Ishikawa (cell line): ENCODE measurements around the gene EXOC3L2.

ENCODE experiments used
- CEBPB ChIP-seq: IDR thresholded peaks from 2 replicates; pipeline ENCODE4 v1.6.1; 2012
- CREB1 ChIP-seq: IDR thresholded peaks from 2 replicates; pipeline ENCODE4 v1.6.1; 2012; ENCODE audit warnings: low read depth
- EGR1 ChIP-seq: IDR thresholded peaks from 2 replicates; pipeline ENCODE4 v1.6.1; 2012
- EP300 ChIP-seq: IDR thresholded peaks from 2 replicates; pipeline ENCODE4 v1.6.1; 2012; ENCODE audit warnings: borderline replicate concordance
- FOXM1 ChIP-seq: IDR thresholded peaks from 2 replicates; pipeline ENCODE4 v1.6.1; 2012; ENCODE audit warnings: low read depth, borderline replicate concordance
- NFIC ChIP-seq: IDR thresholded peaks from 2 replicates; pipeline ENCODE4 v1.6.1; 2012
- RAD21 ChIP-seq: IDR thresholded peaks from 2 replicates; pipeline ENCODE4 v1.6.1; 2012; ENCODE audit warnings: low read depth
- TAF1 ChIP-seq: IDR thresholded peaks from 2 replicates; pipeline ENCODE4 v1.6.1; 2012; ENCODE audit warnings: low read depth, mild to moderate bottlenecking
- TCF12 ChIP-seq: IDR thresholded peaks from 2 replicates; pipeline ENCODE4 v1.6.1; 2012; ENCODE audit warnings: low read depth
- TEAD4 ChIP-seq: IDR thresholded peaks from 2 replicates; pipeline ENCODE4 v1.6.1; 2012
- YY1 ChIP-seq: IDR thresholded peaks from 2 replicates; pipeline ENCODE4 v1.6.1; 2012; ENCODE audit warnings: low read depth
- ZBTB7A ChIP-seq: IDR thresholded peaks from 2 replicates; pipeline ENCODE4 v1.6.1; 2012; ENCODE audit warnings: low read depth
- TF ChIP-seq, protein P1 (sequence below): IDR thresholded peaks from 2 replicates; pipeline ENCODE4 v1.6.1; 2012; ENCODE audit warnings: low read depth, mild to moderate bottlenecking
- TF ChIP-seq, protein P2 (sequence below): IDR thresholded peaks from 2 replicates; pipeline ENCODE4 v1.6.1; 2012
- TF ChIP-seq, protein P3 (sequence below): IDR thresholded peaks from 2 replicates; pipeline ENCODE4 v1.6.1; 2012

EXOC3L2 gene

DNA sequence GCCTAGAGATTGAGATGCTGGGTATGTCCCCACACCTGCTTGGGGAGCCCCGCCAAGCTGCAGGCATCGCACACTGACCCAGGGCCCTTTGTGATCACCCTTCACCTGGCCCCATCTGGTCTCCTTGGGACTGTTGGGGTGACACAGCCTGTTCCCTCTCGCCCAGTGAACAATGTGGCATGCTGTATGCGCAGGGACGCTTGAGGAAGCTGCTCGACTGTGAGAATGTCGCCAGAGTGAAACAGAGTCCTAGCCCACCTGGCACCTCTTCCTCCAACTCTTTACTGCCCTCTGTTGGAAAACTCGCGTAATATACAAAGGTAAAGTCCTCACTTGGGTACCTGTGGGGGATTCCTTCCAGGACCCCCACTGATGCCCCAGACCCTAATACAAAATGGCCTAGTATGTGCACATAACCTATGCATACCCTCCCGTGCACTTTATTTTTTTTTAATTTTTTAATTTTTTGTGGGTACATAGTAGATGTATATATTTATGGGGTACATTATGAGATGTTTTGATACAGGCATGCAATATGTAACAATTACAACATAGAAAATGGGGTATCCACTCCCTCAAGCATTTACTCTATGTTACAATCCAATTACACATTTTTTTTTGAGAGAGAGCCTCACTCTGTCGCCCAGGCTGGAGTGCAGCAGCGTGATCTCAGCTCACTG lies 57.6 kb downstream of the EXOC3L2 start:
- TF ChIP-seq, protein P1, sequence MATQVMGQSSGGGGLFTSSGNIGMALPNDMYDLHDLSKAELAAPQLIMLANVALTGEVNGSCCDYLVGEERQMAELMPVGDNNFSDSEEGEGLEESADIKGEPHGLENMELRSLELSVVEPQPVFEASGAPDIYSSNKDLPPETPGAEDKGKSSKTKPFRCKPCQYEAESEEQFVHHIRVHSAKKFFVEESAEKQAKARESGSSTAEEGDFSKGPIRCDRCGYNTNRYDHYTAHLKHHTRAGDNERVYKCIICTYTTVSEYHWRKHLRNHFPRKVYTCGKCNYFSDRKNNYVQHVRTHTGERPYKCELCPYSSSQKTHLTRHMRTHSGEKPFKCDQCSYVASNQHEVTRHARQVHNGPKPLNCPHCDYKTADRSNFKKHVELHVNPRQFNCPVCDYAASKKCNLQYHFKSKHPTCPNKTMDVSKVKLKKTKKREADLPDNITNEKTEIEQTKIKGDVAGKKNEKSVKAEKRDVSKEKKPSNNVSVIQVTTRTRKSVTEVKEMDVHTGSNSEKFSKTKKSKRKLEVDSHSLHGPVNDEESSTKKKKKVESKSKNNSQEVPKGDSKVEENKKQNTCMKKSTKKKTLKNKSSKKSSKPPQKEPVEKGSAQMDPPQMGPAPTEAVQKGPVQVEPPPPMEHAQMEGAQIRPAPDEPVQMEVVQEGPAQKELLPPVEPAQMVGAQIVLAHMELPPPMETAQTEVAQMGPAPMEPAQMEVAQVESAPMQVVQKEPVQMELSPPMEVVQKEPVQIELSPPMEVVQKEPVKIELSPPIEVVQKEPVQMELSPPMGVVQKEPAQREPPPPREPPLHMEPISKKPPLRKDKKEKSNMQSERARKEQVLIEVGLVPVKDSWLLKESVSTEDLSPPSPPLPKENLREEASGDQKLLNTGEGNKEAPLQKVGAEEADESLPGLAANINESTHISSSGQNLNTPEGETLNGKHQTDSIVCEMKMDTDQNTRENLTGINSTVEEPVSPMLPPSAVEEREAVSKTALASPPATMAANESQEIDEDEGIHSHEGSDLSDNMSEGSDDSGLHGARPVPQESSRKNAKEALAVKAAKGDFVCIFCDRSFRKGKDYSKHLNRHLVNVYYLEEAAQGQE, result no peak
- TF ChIP-seq RAD21 (peak; percentile 68), CREB1 (no peak), FOXM1 (no peak), TEAD4 (peak; percentile 43; the same call in 1 of the 2 replicates), ZBTB7A (peak; percentile 76), TCF12 (no peak), EGR1 (no peak), CEBPB (no peak), EP300 (no peak), NFIC (no peak)
- TF ChIP-seq, protein P2, sequence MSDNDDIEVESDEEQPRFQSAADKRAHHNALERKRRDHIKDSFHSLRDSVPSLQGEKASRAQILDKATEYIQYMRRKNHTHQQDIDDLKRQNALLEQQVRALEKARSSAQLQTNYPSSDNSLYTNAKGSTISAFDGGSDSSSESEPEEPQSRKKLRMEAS, result no peak
- TF ChIP-seq, protein P3, sequence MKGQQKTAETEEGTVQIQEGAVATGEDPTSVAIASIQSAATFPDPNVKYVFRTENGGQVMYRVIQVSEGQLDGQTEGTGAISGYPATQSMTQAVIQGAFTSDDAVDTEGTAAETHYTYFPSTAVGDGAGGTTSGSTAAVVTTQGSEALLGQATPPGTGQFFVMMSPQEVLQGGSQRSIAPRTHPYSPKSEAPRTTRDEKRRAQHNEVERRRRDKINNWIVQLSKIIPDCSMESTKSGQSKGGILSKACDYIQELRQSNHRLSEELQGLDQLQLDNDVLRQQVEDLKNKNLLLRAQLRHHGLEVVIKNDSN, result no peak

DNA sequence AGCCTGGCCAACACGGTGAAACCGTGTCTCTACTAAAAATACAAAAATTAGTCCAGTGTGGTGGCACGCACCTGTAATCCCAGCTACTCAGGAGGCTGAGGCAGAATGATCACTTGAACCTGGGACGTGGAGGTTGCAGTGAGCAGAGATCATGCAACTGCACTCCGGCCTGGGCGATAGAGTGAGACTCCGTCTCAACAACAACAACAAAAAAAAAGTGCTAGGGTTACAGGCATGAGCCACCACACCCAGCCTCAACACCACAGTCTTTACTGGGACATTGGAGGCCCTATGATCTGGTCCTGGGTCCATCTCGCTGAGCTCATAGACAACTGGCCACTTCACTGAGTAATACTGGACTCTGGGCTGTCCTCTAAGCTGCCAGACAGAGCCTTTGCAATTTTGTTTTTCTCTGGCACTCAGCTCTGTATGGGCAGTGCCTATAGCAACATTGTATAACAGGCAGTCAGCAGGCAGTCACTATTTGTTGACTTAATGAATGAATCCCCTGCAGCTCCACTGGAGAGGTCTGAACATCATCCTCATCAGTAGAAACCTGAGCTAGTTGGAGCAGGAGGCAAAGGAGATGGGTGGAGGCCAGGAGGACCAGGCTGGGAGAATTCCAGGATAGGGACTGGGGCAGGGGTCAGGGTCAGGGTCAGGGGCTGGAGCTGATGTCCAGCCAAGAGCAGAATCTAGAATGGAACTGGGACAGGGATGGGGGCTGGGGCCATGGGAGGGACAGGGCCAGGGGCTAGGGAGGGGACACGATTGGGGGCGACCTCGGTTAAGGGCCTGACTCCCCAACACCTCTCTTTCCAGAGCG lies 58.5 kb downstream of the EXOC3L2 start:
- TF ChIP-seq FOXM1, result no peak

GRCh38 chr19:45184115-45184514 lies 61.1 kb downstream of the EXOC3L2 start:
- TF ChIP-seq TAF1 (no peak), EGR1 (no peak), RAD21 (no peak), EP300 (no peak), TEAD4 (no peak), FOXM1 (no peak), CEBPB (no peak), YY1 (no peak), CREB1 (no peak), NFIC (no peak), ZBTB7A (no peak), TCF12 (no peak)
- TF ChIP-seq, protein P1, result no peak
- TF ChIP-seq, protein P2, result no peak
- TF ChIP-seq, protein P3, result no peak

DNA sequence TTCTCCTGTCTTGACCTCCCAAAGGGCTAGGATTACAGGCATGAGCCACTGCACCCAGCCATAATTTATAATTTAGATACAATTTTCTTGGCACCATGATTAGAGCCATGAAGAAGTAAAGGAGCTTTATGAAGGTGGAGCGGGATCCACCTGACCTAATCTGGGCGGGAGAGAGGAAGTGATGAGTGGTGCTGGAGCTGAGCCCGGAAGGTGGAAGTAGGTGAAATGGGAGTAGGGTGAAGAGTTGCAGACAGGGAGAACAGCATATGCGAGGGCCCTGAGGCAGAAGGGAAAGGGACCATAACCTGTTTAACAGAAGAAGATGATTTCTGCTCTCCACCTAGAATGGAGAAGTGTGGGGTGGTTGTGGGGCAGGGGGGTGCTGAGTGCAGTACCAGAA lies 62.4 kb downstream of the EXOC3L2 start:
- no peak for TF ChIP-seq NFIC
- TF ChIP-seq EP300, result no peak

DNA sequence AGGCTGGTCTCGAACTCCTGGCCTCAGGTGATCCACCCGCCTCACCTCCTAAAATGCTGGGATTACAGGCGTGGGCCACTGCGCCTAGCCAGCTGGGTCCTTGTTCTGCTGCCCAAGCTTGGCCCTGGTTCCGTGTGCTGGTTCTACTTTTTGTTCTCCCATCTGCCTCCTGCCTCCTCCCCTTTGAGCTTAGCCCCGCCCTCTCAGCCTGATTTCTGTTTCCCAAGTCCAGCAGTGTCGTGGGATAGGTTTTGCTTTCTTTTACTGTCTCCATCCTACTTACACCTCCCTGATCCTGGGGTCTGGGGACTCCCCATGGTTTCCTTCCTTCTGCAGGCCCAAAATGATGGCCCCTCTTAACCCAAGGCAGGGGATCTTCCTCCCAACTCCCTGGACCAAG lies 64.3 kb downstream of the EXOC3L2 start:
- TF ChIP-seq TAF1 (no peak), EGR1 (no peak), ZBTB7A (no peak), YY1 (no peak), TCF12 (no peak), CREB1 (no peak), FOXM1 (no peak), RAD21 (no peak), EP300 (no peak)
- TF ChIP-seq, protein P3, result no peak
